HCT116 (cell line): ENCODE data around the gene RGS19. TPM values are rescaled to one million over a fixed set of nuclear protein-coding genes. Genes with fewer than 3 reads are reported as not detected.

Source experiments
- ATAC-seq: fragments of 200-7000 bp; cut with Tn5 transposase; 2 replicates; pipeline ENCODE4 v1.9.1; 2020; ENCODE audit warnings: mild to moderate bottlenecking, moderate library complexity
- BruUV-seq: library from RNA; stranded (reverse); fragments of 400-500 nt; replicated peaks from 2 replicates; lab custom pipeline; 2021; lab: Mats Ljungman, UMichigan
- CTCF ChIA-PET: fragments of 300-600 bp; sonication (Branson Sonifier 250); formaldehyde crosslinking; loops from one replicate; lab custom pipeline; 2021; ENCODE audit warnings: antibody characterized with exemption; lab: Charles Lee
- POLR2A ChIA-PET: fragments of 300-600, 350-600 bp; sonication (Branson Sonifier 250); formaldehyde crosslinking; loops from one replicate; lab custom pipeline; 2021; ENCODE audit warnings: antibody characterized with exemption; lab: Charles Lee
- RAD21 ChIA-PET, 2 experiments: fragments of 300-600 bp; sonication (Branson Sonifier 250); formaldehyde crosslinking; loops; one replicate each; lab custom pipeline; 2023; ENCODE audit warnings: low total read pairs in 2 of 2; ENCODE audit not compliant: uncharacterized antibody in 2 of 2, unreplicated experiment in 2 of 2, low non-redundant PET in 1 of 2; lab: Charles Lee
- DNase-seq: peaks from one replicate; pipeline ENCODE4 v3.0.0-alpha.2; 2010; ENCODE audit warnings: low read depth, low spot score
- H2AFZ ChIP-seq: fragments of 200-600 bp; shearing (Covaris generic), sonication (generic); 2 replicates; pipeline ENCODE4 v1.6.1; 2017; ENCODE audit warnings: low read depth, mixed run types, mixed read lengths, antibody characterized with exemption, low read length; ENCODE audit not compliant: poor library complexity, severe bottlenecking
- H3K27ac ChIP-seq: 2 replicates; pipeline ENCODE4 v1.5.1; 2012; ENCODE audit warnings: low read depth, low read length
- H3K27me3 ChIP-seq: fragments of 200-600 bp; sonication (generic); 2 replicates; pipeline ENCODE4 v1.6.1; 2016; ENCODE audit warnings: mixed run types, low read length, mixed read lengths; ENCODE audit not compliant: insufficient read depth
- H3K36me3 ChIP-seq, 2 experiments: fragments of 200-500 bp in 1 of 2; fragments of 200-600 bp in 1 of 2; sonication (Bioruptor generic) in 1 of 2; sonication (generic) in 1 of 2; 2 replicates each; pipeline versions ENCODE4 v1.5.1 to v1.6.1; 2014 to 2016; ENCODE audit warnings: low read length in 2 of 2, inconsistent platforms in 1 of 2, mixed read lengths in 1 of 2, mixed run types in 1 of 2; ENCODE audit not compliant: insufficient read depth in 2 of 2, control insufficient read depth in 1 of 2
- H3K4me1 ChIP-seq, 2 experiments: fragments of 200-600 bp in 1 of 2; sonication (generic) in 1 of 2; 2 replicates each; pipeline versions ENCODE4 v1.5.1 to v1.6.1; 2012 to 2017; ENCODE audit warnings: low read length in 2 of 2, inconsistent platforms in 1 of 2, mild to moderate bottlenecking in 1 of 2, mixed read lengths in 1 of 2, mixed run types in 1 of 2, moderate library complexity in 1 of 2; ENCODE audit not compliant: insufficient read depth in 2 of 2, control insufficient read depth in 1 of 2
- H3K4me2 ChIP-seq: fragments of 200-600 bp; sonication (generic); 2 replicates; pipeline ENCODE4 v1.6.1; 2017; ENCODE audit warnings: mixed run types, low read length, mixed read lengths
- H3K4me3 ChIP-seq, 2 experiments: fragments of 200-600 bp in 1 of 2; sonication (generic) in 1 of 2; replicated peaks in 1 of 2; 2 replicates each; pipeline ENCODE4 v1.5.1; 2011 to 2016; ENCODE audit warnings: low read length in 2 of 2, control low read depth in 1 of 2, low read depth in 1 of 2, mild to moderate bottlenecking in 1 of 2, mixed read lengths in 1 of 2, mixed run types in 1 of 2
- H3K79me2 ChIP-seq: fragments of 200-600 bp; sonication (generic); 2 replicates; pipeline ENCODE4 v1.6.1; 2017; ENCODE audit warnings: mild to moderate bottlenecking, mixed run types, low read length, moderate library complexity, mixed read lengths; ENCODE audit not compliant: insufficient read depth
- H3K9ac ChIP-seq: fragments of 200-600 bp; sonication (generic); 2 replicates; pipeline ENCODE4 v1.6.1; 2016; ENCODE audit warnings: low read length, mixed read lengths
- H3K9me2 ChIP-seq: fragments of 200-600 bp; sonication (generic), shearing (Covaris generic); 2 replicates; pipeline ENCODE4 v1.6.1; 2017; ENCODE audit warnings: mixed run types, mild to moderate bottlenecking, moderate library complexity; ENCODE audit not compliant: insufficient read depth
- H3K9me3 ChIP-seq, 2 experiments: fragments of 200-500 bp in 1 of 2; fragments of 200-600 bp in 1 of 2; sonication (Bioruptor generic) in 1 of 2; sonication (generic) in 1 of 2; 2 replicates each; pipeline ENCODE4 v1.6.1; 2014 to 2017; ENCODE audit warnings: low read length in 2 of 2, mixed read lengths in 2 of 2, inconsistent platforms in 1 of 2, low read depth in 1 of 2, mild to moderate bottlenecking in 1 of 2, mixed run types in 1 of 2, moderate library complexity in 1 of 2; ENCODE audit not compliant: control insufficient read depth in 1 of 2, insufficient read depth in 1 of 2
- H4K20me1 ChIP-seq: fragments of 200-600 bp; sonication (generic), shearing (Covaris generic); 2 replicates; pipeline ENCODE4 v1.6.1; 2017; ENCODE audit warnings: mixed run types, mild to moderate bottlenecking, moderate library complexity; ENCODE audit not compliant: insufficient read depth
- EGR1 ChIP-seq: IDR thresholded peaks from 2 replicates; pipeline ENCODE4 v1.6.1; 2012; ENCODE audit warnings: low read depth
- ELF1 ChIP-seq: IDR thresholded peaks from 2 replicates; pipeline ENCODE4 v1.6.1; 2012; ENCODE audit warnings: low read depth, borderline replicate concordance
- EZH2 ChIP-seq: fragments of 200-600 bp; sonication (generic); IDR thresholded peaks from 2 replicates; pipeline ENCODE4 v1.6.1; 2017; ENCODE audit warnings: antibody characterized with exemption, mixed run types
- EZH2phosphoT487 ChIP-seq: fragments of 200-600 bp; IDR thresholded peaks from 2 replicates; pipeline ENCODE4 v1.6.1; 2018; ENCODE audit warnings: antibody characterized with exemption, borderline replicate concordance
- FOSL1 ChIP-seq: IDR thresholded peaks from 2 replicates; pipeline ENCODE4 v1.6.1; 2012; ENCODE audit warnings: low read depth
- POLR2A ChIP-seq: IDR thresholded peaks from 2 replicates; pipeline ENCODE4 v1.7.0; 2011; ENCODE audit warnings: borderline replicate concordance; ENCODE audit not compliant: insufficient read depth, insufficient read length; ENCODE audit errors: extremely low read depth
- POLR2AphosphoS5 ChIP-seq: IDR thresholded peaks from 2 replicates; pipeline ENCODE4 v1.6.1; 2011; ENCODE audit warnings: mild to moderate bottlenecking, low read depth, low read length, moderate library complexity
- RAD21 ChIP-seq: IDR thresholded peaks from 2 replicates; pipeline ENCODE4 v1.6.1; 2012; ENCODE audit warnings: low read depth, mild to moderate bottlenecking
- REST ChIP-seq: IDR thresholded peaks from 2 replicates; pipeline ENCODE4 v1.6.1; 2012; ENCODE audit warnings: low read depth
- SIN3A ChIP-seq: IDR thresholded peaks from 2 replicates; pipeline ENCODE4 v1.6.1; 2012; ENCODE audit warnings: low read depth
- YY1 ChIP-seq: IDR thresholded peaks from 2 replicates; pipeline ENCODE4 v1.6.1; 2011; ENCODE audit warnings: low read length, low read depth, moderate library complexity, mild to moderate bottlenecking; ENCODE audit not compliant: insufficient replicate concordance; ENCODE audit errors: extremely low read depth
- ZFX ChIP-seq: fragments of 450-650 bp; IDR thresholded peaks from 2 replicates; pipeline ENCODE4 v1.6.1; 2017
- ZNF274 ChIP-seq: fragments of 200-500 bp; sonication (Bioruptor generic); IDR thresholded peaks from 2 replicates; pipeline ENCODE4 v1.6.1; 2014; ENCODE audit warnings: mild to moderate bottlenecking, low read depth, low read length, inconsistent platforms
- intact Hi-C: fragments of 100-400 bp; cut with micrococcal nuclease; formaldehyde crosslinking; loops from 2 replicates; pipeline ENCODE4 v1.10.0; 2022
- total RNA-seq: library from RNA; stranded (reverse); gene quantifications from one replicate; pipeline ENCODE4 v1.2.1, GENCODE V29; 2021; ENCODE audit not compliant: unreplicated experiment
- TF ChIP-seq, protein P1 (sequence below): IDR thresholded peaks from 2 replicates; pipeline ENCODE4 v1.6.1; 2012

RGS19 gene
- total RNA-seq, 1 experiment from 2014 or later, result 21.4 TPM

- Histone ChIP-seq H2AFZ (no peak overlapping the region), H3K4me3 (no peak overlapping the region), H3K9me2 (no peaks in the 10 kb centered on the region), H3K9me3 (no peaks in the 10 kb centered on the region)
- intact Hi-C loops, result no loop called here
- CTCF ChIA-PET, result interaction anchor here (1.7 kb wide), 1 partner anchor 16 kb away, joined by 4 read pairs; no protein-coding TSS in a partner anchor
- TF ChIP-seq POLR2A, result no peak
- no peak for TF ChIP-seq EZH2
- no peak for TF ChIP-seq EZH2phosphoT487
- TF ChIP-seq EGR1, result no peak
- no peak for TF ChIP-seq REST
- TF ChIP-seq YY1, result no peak
- TF ChIP-seq ZFX, result no peak
- TF ChIP-seq ELF1, result no peak
- no peak for TF ChIP-seq FOSL1
- no peak for TF ChIP-seq RAD21
- no peak for TF ChIP-seq POLR2AphosphoS5
- TF ChIP-seq ZNF274, result no peak
- no peak for TF ChIP-seq SIN3A
- TF ChIP-seq, protein P1, sequence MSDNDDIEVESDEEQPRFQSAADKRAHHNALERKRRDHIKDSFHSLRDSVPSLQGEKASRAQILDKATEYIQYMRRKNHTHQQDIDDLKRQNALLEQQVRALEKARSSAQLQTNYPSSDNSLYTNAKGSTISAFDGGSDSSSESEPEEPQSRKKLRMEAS, result no peak
- TF ChIP-seq, all 23 proteins: peak for 0
- H3K36me3 ChIP-seq, result no peaks in the 10 kb centered on the region
- POLR2A ChIA-PET, result no interaction called here
- H3K9ac ChIP-seq, result no peak overlapping the region
- H3K27ac ChIP-seq, result no peak overlapping the region
- DNase-seq (no peak), ATAC-seq (no peak)
- no peaks in the 10 kb centered on the region for H3K27me3 ChIP-seq
- peaks cover 4 to 13% of the 10 kb centered on the region in 2 experiments; a peak in 2 of 4 replicates for H3K4me1 ChIP-seq
- H4K20me1 ChIP-seq, result no peaks in the 10 kb centered on the region
- no TSS peak for BruUV-seq
- no peaks in the 10 kb centered on the region for H3K79me2 ChIP-seq
- RAD21 ChIA-PET, result no interaction called here
- H3K4me2 ChIP-seq, result no peak overlapping the region
Measured at GRCh38 chr20:64099086-64099786, 19.9 kb upstream of the RGS19 start.
